ENCODE results near the gene HMGXB4.

Gene HMGXB4

DNA sequence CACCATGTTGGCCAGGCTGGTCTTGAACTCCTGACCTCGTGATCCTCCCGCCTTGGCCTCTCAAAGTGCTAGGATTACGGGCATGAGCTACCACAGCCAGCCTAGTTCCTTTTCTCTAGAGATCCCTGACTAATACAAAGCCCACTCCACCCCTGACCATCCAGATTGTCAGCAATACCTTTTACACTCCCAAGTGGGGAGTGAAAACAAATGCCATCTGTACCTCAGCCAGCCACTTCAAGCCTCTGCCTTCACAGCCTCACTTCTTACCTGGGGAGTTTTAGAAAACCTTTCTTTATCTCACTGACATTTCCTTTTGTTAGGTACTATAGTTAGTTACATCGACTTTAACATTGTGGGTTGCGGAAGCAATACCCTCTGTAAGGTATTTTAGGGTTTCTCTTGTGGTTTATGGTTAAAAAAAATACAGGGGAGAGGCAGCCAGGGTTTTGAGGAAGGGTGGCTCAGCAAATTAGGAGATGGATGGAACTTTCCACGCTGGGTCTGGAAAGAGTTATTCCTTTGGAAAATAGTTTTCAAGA is 51.3 kb downstream of the HMGXB4 start:
- DNase-seq (ENCODE audit: low read depth in 3 of 3, low spot score in 1 of 3), result no peak

DNA sequence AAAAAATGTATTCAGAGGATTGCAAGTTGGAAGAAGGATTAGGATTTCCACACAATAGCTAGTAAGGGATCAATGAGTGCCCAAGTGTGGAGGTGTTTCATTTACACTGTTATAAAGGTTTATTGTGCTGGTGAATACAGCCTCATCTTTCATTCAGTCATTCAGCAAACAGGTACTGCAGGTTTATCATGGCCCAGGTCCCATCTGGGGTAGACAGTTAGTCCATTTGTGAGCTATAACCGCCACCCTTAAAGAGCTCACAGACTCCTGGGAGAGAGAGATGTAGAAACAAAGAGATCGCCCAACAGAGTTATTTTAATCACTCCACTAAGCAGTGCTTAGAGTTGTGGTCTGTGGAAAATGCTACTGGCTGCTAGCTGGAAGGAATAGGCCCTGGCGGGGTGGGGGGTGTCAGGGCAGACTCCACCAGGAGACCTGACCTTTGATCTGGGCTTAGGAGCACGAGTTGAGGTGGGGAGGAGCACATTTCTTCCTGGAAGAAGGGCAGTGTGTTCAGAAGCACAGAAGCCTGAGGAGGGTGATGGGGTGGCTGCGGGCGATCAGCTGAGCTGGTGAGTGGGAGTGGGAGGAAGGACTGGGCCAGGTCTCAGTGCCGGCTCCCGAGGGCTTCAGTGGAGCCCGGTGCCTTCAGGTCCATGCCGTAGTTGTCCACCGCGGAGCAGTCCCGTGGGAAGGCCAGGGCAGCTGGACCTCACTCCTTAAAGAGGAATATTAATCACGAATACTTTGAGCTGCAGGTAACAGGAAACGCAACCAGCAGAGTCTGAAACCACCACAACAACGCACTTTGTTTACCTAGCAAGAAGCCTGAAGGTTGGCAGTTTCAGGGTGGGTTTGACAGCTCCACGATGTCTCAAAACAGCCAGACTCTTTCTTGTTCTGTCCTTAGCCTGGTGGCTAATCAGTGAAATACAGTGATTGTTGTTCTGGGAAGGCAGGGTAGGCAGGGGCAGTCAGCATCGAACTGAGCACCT is 53.6 kb downstream of the HMGXB4 start:
- DNase-seq (ENCODE audit: low read depth in 3 of 3, low spot score in 1 of 3), result no peak

DNA sequence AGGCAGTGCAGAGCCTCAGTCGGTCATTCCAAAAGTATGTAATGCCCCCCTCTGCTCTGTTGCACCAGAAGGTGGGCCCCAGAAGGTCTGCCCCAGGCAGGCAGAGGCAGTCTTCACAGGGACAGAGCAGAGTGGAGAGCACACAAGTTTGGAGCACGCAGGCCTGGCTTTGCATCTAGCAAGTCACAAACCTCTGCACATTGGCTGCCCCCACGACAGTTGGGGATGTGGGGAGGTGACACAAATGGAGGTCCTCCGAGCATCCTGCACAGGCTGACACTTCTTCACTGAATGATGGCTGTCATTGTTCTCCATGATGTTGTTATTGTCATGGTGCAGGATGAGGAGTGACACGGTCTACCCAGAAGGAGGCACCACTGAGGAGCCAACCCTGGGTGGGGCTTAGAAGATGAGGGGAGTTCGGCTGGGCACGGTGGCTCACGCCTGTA is 54.3 kb downstream of the HMGXB4 start:
- no peak for DNase-seq (ENCODE audit: low read depth in 3 of 3, low spot score in 1 of 3)

- DNase-seq (ENCODE audit: low read depth in 3 of 3, low spot score in 1 of 3), result no peak
Measured at GRCh38 chr22:35312198-35313059, 55.1 kb downstream of the HMGXB4 start.

GRCh38 chr22:35313311-35314121 is 56.2 kb downstream of the HMGXB4 start:
- no peak for DNase-seq (ENCODE audit: low read depth in 3 of 3, low spot score in 1 of 3)

DNA sequence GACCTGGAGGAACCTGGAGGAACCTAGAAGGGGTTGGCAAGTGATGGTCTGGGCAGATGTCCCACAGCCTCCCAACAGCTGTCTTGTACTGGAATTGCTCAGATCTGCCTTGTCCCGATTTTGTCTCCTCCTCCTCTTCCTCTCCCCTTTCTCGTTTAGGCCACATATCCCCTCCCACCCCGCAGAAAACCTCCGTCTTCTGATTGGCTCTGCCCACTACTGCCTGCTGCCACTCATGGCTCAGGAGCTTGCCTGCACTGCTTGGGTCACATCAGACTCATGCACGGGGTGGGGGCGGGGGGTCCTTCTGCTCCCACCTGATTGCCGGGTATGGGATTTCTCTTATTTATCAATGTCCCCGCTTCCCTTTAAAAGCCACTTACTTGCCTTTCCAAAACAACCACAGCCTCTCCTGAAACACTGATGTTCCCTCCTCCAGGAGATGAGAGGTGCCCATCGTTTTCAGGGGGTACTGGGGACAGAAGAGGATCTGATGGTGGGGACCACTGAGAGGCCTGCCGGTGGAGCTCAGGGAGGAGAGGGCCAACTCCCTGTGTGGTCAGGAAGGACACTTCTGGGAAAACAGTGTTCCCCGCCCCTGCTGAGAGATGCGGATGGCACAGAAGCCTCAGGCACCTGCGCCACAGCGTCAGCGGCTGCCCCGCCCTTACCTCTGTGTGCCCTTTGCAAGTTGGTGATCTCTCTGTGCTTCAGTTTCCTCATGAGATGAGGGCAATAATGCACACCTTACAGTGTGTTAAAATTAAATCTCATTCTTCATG is 57.1 kb downstream of the HMGXB4 start:
- no peak for DNase-seq (ENCODE audit: low read depth in 3 of 3, low spot score in 1 of 3)

- no peak for DNase-seq (ENCODE audit: low read depth in 3 of 3, low spot score in 1 of 3)
Measured at GRCh38 chr22:35315141-35315854, 58.0 kb downstream of the HMGXB4 start.

DNA sequence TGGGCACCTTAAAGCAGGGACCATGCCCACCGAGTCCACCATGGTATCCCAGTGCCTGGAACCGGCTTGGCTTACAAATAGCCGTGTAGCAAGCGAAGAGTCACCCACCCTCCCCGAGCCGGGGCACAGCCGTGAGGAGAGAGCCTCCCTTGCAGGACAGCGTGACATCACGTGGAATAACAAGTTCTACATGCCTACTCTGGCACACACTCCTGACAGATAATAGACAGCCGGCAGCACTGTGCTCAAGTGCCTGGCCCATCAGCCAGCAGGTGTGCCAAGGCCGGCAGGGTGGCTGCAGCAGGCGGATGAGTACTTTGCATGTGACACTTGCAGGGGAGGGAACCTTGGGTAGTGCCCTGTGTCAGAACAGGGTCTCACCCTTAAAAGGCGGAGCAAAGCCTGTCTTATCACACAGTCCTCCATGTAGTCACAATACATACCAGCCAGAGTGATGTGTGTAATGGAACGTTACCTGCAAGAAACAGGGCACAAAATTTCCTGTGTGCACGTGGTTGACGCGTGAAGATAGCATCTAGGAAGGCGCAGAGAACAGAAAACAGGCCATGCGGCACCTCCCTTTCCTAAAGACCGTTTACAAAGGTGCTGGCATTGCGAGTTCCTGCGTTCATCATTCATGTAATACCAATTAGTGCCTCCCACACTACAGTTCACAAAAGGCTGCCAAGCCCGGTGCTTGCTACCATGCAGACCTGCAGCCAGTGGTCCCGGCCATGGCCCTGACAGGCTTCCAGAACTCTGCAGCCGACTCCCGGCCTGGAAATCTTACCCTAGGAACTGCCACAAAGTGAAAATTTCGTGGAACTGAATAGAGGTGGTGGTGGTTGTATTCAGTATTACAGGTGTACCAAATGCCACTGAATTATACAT is 58.8 kb downstream of the HMGXB4 start:
- DNase-seq (ENCODE audit: low read depth in 3 of 3, low spot score in 1 of 3), result no peak

DNA sequence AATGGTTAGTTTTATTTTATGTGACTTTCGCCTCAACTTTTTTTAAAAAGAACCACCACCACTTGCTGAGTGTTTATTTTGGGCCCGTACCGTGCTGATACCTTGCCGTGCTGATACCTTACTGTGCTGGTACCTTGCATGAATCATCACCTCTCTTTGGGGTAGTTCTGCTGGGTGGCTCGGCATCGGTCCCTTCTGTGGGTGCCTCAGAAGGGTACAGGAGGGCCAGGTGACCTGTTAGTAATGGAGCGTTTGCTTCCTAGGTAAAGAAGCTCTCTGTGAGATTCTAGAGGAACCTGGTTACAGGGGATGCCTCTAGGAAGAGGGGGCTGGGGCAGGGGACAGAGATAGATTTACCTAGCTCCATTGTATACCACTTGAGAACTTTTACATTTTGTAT is 59.5 kb downstream of the HMGXB4 start:
- no peak for DNase-seq (ENCODE audit: low read depth in 3 of 3, low spot score in 1 of 3)

DNA sequence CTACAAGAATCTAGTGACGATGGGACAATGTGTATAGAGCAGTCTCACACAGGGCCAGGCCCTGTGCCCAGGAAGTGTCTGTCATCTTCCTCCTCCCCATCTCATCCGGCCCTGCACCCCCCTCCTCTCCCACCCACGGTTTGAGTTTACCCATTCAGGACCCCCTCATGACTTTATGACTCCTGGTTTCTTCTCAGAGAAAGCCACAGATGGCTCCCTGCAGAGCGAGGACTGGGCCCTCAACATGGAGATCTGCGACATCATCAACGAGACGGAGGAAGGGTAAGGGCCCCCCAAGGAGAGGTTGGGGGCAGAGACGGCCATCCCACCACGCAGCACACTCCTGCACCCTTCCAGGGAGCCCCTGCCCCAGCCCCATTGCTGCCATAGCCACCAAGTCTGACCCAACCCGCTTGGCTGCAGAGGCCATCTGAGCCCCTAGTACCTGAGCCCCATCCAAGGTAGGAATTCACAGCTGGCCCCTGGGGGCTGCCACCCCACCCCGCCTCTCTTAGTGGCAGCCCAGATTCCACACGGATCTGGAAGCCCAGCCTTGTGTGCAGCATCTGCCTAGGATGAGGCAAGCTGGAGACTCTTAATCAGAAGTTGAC is 60.5 kb downstream of the HMGXB4 start:
- DNase-seq (ENCODE audit: low read depth in 3 of 3, low spot score in 1 of 3), result no peak

DNA sequence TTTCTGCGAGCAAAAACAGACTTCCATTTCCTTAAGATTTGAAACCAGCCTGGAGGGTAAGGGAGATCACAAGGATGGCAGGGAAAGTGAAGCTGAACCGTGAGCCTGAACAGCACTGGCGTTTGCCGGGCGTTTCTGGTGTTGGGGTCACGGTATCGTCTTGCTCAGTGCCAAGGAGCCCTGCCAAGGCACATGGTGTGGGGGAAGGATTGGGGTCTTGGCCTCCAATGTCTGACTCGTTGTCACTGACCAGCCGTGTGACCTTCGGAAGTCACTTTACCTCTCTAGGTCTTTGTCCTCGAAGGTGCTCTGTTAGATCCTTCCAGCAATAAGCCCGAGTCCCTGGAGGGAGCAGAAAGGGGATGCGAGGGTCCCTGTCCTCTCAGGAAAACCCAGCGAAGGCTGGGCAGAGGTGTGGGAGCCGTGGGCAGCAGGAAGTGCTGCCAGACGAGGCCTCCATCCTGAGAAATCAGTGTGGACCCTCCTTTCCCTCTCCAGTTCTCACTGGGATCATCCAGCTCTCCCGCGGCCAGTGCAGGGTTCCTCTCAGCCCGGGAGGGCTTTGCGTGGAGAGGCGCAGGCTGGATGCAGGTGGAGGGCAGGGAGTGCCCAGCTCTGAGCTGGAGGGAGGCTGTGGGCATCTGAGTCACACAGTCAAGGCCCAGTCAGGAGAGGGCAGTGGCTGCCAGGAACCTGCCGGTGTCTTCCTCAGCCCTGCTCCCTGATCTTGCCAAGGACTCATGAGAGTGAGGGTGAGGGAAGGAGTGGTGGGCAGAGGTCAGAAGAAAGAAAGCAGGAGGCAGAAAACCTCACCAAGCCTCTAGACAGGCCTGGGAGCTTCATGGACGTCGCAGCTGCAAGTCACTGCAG is 61.3 kb downstream of the HMGXB4 start:
- DNase-seq (ENCODE audit: low read depth in 3 of 3, low spot score in 1 of 3), result no peak

DNA sequence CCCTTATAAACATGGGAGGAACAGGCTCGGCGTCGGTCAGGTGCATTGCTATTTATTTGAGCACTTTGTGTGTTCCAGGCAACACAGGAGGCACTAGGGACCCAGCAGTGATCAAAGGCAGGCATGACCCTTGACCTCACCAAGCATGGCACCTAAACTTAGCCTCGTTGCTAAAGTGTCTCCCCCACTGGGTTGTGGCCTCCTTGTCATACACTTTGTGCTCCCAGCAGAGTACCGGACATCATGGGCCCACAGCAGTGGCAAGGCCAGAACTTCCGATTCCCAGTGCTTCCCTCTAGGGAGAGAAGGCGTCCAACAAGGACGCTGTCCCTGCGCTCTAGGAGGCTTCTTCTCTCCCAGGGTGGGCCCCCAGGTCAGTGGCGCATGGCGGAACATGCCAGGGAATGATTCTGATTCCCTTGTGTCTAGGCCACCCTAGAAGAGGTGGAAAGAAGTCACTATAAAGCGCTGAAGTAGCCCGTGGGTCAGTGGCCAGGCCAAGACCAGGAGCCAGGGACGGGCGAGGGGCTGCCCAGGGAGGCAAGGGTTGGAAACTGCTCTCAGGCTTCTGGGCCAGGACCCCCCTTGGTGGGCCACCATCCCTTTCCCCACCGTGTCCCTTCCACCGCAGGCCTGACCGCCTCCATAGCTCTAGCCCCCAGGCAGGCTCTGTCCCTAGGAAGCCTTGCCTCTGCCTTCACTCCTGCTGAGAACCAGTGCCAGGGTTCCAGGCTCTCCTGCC is 62.1 kb downstream of the HMGXB4 start:
- DNase-seq (ENCODE audit: low read depth in 3 of 3, low spot score in 1 of 3), result no peak

DNA sequence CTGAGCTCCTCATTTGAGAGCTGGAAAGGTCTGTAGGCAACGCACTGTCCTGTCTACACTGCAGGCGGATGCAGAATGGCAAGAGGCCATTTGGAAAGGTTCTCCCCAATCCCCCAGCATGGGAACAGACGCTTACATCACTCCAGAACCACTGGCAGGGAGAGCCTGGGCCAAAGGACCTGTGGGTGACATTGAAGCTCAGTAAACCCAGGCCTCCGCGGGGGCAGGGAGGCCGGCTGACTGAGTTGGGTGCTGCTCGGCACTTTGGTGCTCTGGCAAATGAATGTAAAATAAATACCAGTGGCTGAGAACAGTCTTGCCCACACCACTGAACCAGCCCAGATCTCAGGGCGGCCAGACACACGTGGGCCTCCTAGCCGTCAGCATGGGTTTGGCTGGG is 64.8 kb downstream of the HMGXB4 start:
- no peak for DNase-seq (ENCODE audit: low read depth in 3 of 3, low spot score in 1 of 3)

DNA sequence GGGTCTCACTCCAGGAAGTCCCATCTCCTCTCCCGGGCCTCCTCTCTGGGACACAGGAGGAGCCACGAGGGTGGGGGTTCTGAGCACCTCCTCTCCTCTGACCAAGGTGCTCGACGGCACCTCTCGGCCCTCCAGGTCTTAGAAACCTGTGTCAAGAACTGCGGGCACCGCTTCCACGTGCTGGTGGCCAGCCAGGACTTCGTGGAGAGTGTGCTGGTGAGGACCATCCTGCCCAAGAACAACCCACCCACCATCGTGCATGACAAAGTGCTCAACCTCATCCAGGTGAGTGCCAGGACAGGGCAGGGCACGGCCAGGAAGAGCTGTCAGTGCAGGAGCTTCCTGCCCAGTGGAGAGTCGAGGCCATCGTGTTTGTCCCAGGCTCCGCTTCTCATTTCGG is 65.6 kb downstream of the HMGXB4 start:
- DNase-seq (ENCODE audit: low read depth in 3 of 3, low spot score in 1 of 3), result no peak

DNA sequence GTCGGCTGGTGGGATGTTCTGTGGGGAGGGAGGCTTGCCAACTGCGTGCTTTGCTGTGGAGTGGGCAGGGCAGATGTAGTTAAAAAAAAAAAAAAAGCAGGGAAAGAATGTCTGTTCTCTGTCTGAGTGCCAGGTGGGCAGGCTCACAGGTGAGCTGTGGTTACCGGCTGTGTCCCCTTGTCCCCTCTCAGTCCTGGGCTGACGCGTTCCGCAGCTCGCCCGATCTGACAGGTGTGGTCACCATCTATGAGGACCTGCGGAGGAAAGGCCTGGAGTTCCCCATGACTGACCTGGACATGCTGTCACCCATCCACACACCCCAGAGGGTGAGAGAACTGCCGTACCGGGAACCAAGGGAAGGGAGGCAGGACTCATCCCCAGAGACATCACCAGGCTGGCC is 66.0 kb downstream of the HMGXB4 start:
- no peak for DNase-seq (ENCODE audit: low read depth in 3 of 3, low spot score in 1 of 3)

DNA sequence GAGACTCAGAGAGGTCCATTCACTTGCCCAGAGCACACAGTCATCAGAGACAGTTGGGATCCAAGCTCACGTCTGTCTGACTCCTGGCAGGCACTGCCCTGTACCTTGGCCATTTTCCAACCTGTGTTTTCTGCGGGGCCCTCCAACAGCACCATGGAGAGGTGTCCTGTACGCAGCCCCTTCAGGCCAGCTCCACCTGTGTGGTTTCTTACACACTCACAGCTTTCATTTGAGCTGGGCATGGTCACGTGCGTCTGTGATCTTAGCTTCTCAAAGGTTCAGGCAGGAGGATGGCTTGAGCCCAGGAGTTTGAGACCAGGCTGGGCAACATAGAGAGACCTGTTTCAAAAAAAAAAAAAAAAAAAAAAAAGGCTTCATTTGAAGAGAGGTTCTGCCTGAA is 66.8 kb downstream of the HMGXB4 start:
- no peak for DNase-seq (ENCODE audit: low read depth in 3 of 3, low spot score in 1 of 3)
